Measurements from ENCODE around the gene HESX1. TPM values are rescaled to one million over a fixed set of nuclear protein-coding genes. Genes with fewer than 3 reads are reported as not detected.
A peak's percentile ranks its signal among the peaks of the same experiment; 100 is the strongest.

Gene HESX1
- total and polyA plus RNA-seq, 9 of the 15 experiments (the other 6 are each of a cell fraction or from before 2014, with no cell fraction given) = 0.16 to 1.2 (median 0.76) TPM

DNA sequence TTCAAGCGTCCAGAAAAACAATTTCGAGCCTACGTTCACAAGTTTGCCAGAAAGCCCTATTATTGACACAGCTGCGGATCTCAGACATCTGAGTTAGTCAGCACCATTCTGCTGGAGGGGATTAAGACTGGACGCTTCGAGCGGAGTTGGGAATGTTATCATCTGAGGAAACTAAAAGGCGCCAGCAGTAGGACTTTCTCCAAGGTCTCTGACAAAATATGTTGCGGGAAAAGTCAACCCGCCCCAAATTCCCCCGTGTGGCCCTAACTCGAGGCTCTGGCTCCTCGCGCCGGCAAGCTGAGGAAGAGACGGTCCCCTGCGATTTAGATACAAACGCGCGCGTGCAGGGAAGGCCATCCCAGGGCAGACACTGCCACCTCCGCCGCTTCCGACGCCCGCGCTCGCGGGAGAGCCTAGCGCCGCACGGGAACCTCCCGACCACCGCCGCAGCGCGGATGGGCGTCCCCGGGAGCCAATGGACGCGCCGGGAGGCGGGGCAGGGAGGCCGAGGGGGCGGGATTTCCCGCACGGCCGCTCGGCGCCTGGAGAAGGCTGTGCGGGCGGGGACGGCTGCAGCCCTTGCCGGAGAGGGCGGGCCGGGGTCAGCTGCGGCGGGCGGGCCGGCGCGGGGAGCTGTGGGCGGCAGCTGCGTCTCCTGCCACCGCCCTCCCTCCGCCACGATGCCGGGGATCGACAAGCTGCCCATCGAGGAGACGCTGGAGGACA lies 27.6 kb upstream of the HESX1 start, which contains the start of gene APPL1 (continued):
- peak; percentile 56 for TF ChIP-seq ARID1B (IDR thresholded peaks at IDR 0.05)
- TF ChIP-seq KDM5B (IDR thresholded peaks at IDR 0.05; ENCODE audit: insufficient replicate concordance, low read depth, low read length) = peak; percentile 66
- TF ChIP-seq ZNF184 (CRISPR knock-in tag; IDR thresholded peaks at IDR 0.05) = no peak
- TF ChIP-seq, protein P1, sequence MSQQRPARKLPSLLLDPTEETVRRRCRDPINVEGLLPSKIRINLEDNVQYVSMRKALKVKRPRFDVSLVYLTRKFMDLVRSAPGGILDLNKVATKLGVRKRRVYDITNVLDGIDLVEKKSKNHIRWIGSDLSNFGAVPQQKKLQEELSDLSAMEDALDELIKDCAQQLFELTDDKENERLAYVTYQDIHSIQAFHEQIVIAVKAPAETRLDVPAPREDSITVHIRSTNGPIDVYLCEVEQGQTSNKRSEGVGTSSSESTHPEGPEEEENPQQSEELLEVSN (IDR thresholded peaks at IDR 0.05; ENCODE audit: borderline replicate concordance in 1 of 2, extremely low read depth in 1 of 2, insufficient read depth in 1 of 2, insufficient read length in 1 of 2, low read depth in 1 of 2, low read length in 1 of 2, poor library complexity in 1 of 2, severe bottlenecking in 1 of 2) = peak; percentile 69 to 88
- TF ChIP-seq DPF2 (IDR thresholded peaks at IDR 0.05) = 0 out of 2 replicates have a peak, but pooled peaks have one; percentile 35
- TF ChIP-seq POLR2H (tag; IDR thresholded peaks at IDR 0.05; ENCODE audit: low read depth) = peak; percentile 31; the same call in 1 of the 2 replicates
- peak; percentile 70; the same call in 1 of the 2 replicates for TF ChIP-seq NBN (IDR thresholded peaks at IDR 0.05; ENCODE audit: low read depth)
- peak; percentile 68 for TF ChIP-seq POLR2B (IDR thresholded peaks at IDR 0.05; ENCODE audit: low read depth, partially characterized antibody)
- TF ChIP-seq SMAD4 (CRISPR knock-in tag; conservative IDR thresholded peaks at IDR 0.05) = 0 out of 2 replicates have a peak, but pooled peaks have one; percentile 27
- TF ChIP-seq, protein P2, sequence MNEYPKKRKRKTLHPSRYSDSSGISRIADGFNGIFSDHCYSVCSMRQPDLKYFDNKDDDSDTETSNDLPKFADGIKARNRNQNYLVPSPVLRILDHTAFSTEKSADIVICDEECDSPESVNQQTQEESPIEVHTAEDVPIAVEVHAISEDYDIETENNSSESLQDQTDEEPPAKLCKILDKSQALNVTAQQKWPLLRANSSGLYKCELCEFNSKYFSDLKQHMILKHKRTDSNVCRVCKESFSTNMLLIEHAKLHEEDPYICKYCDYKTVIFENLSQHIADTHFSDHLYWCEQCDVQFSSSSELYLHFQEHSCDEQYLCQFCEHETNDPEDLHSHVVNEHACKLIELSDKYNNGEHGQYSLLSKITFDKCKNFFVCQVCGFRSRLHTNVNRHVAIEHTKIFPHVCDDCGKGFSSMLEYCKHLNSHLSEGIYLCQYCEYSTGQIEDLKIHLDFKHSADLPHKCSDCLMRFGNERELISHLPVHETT (CRISPR knock-in tag; conservative IDR thresholded peaks at IDR 0.05 in 1 of 2, IDR thresholded peaks at IDR 0.05 in 1 of 2) = peak in 1 of 2 experiments; percentile 62; a peak in 2 of 4 replicates
- TF ChIP-seq NRF1 (conservative IDR thresholded peaks at IDR 0.05 in 1 of 2, IDR thresholded peaks at IDR 0.05 in 1 of 2) = peak; percentile 69 to 74
- TF ChIP-seq, protein P3, sequence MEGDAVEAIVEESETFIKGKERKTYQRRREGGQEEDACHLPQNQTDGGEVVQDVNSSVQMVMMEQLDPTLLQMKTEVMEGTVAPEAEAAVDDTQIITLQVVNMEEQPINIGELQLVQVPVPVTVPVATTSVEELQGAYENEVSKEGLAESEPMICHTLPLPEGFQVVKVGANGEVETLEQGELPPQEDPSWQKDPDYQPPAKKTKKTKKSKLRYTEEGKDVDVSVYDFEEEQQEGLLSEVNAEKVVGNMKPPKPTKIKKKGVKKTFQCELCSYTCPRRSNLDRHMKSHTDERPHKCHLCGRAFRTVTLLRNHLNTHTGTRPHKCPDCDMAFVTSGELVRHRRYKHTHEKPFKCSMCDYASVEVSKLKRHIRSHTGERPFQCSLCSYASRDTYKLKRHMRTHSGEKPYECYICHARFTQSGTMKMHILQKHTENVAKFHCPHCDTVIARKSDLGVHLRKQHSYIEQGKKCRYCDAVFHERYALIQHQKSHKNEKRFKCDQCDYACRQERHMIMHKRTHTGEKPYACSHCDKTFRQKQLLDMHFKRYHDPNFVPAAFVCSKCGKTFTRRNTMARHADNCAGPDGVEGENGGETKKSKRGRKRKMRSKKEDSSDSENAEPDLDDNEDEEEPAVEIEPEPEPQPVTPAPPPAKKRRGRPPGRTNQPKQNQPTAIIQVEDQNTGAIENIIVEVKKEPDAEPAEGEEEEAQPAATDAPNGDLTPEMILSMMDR (IDR thresholded peaks at IDR 0.05 in 2 of 3, conservative IDR thresholded peaks at IDR 0.05 in 1 of 3; ENCODE audit: insufficient read depth in 2 of 3, low read depth in 1 of 3, low read length in 3 of 3) = 0 out of 6 replicates have a peak, but pooled peaks of 1 of the 3 experiments have one; percentile 0
- TF ChIP-seq RBM25 (IDR thresholded peaks at IDR 0.05; ENCODE audit: low read depth, low read length, severe bottlenecking) = peak; percentile 99
- no peak; the same call in 1 of the 2 replicates for TF ChIP-seq ZBTB1 (CRISPR knock-in tag; IDR thresholded peaks at IDR 0.05; ENCODE audit: borderline replicate concordance, low read depth)
- TF ChIP-seq EGR1 (conservative IDR thresholded peaks at IDR 0.05) = peak; percentile 65
- TF ChIP-seq MAZ (CRISPR knock-in tag; conservative IDR thresholded peaks at IDR 0.05 in 1 of 2, IDR thresholded peaks at IDR 0.05 in 1 of 2) = peak; percentile 52 to 59; a peak in 2 of 4 replicates
- no peak for TF ChIP-seq DACH1 (IDR thresholded peaks at IDR 0.05; ENCODE audit: partially characterized antibody)
- TF ChIP-seq, protein P4, sequence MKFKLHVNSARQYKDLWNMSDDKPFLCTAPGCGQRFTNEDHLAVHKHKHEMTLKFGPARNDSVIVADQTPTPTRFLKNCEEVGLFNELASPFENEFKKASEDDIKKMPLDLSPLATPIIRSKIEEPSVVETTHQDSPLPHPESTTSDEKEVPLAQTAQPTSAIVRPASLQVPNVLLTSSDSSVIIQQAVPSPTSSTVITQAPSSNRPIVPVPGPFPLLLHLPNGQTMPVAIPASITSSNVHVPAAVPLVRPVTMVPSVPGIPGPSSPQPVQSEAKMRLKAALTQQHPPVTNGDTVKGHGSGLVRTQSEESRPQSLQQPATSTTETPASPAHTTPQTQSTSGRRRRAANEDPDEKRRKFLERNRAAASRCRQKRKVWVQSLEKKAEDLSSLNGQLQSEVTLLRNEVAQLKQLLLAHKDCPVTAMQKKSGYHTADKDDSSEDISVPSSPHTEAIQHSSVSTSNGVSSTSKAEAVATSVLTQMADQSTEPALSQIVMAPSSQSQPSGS (CRISPR knock-in tag; IDR thresholded peaks at IDR 0.05) = no peak
